Glutamatergic neuron (in vitro differentiated cells): ENCODE measurements around the gene HSFX2. TPM values are rescaled to one million over a fixed set of nuclear protein-coding genes. Genes with fewer than 3 reads are reported as not detected.

Source experiments
- total RNA-seq: library from RNA; stranded (reverse); fragmentation: NEBNext Ultra II Directional; extraction: Animal tissue kit (Norgen Biotek cat#: 25700); gene quantifications from one replicate; pipeline ENCODE4 v1.2.1, GENCODE V29; 2021; ENCODE audit not compliant: unreplicated experiment

HSFX2 gene
- total RNA-seq, 1 donor from 2014 or later, result 1.0 TPM

Other genes with a start within 250 kb of the HSFX2 start
- gene IDS, start 90.0 kb downstream of the HSFX2 start, total RNA-seq, result 86.4 TPM
- gene EOLA1, start 54.3 kb downstream of the HSFX2 start, total RNA-seq, result 27.7 TPM
- gene HSFX3, start 45.4 kb downstream of the HSFX2 start, total RNA-seq, result not detected
- not detected for gene MAGEA9B, start 7.9 kb downstream of the HSFX2 start, total RNA-seq
- 34.6 TPM for gene TMEM185A, start 36.5 kb upstream of the HSFX2 start, total RNA-seq
- gene MAGEA11, start 116.7 kb upstream of the HSFX2 start, total RNA-seq, result not detected
- gene HSFX1, start 178.8 kb upstream of the HSFX2 start, total RNA-seq, result 1.8 TPM
- not detected for gene MAGEA9, start 186.6 kb upstream of the HSFX2 start, total RNA-seq